Measurements from ENCODE around the gene MARCHF9. TPM values are rescaled to one million over a fixed set of nuclear protein-coding genes. Genes with fewer than 3 reads are reported as not detected.

Gene MARCHF9
- total RNA-seq, 1 donor from 2014 or later = 19.2 TPM

DNA sequence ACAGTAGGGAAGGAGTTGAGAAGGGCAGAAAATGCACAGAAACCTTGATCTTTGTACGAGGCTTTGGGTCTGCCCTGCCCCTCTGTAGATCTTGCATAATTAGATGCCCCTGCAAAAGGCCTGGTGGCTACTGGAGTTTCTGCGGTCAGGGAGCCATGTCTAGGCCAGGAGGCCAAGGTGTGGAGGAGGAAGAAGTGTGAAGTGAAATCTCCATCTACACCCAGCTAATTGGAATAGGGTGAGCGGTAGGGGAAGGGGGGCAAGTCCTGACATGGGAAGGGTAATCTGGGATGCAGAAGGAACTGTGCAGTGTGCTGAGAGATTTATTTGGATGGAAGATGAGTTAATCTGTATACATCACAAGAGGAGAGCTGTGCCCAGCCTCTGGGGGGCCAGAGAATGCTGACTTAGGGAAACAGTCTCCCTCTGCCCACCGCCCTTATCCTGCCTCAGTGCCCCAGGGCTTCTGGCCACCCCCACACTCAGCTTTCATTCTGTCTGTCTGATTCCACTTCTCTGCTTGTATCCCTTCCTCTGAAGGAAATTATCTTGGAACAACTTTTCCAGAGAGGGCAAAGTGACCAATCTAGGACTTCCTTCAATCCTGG is 6.6 kb downstream of the MARCHF9 start:
- Mint-ChIP-seq H3K27ac (ENCODE audit: unreplicated experiment) (no peak overlapping the region), H3K36me3 (ENCODE audit: unreplicated experiment) (peaks cover 11% of the 10 kb centered on the region), H3K4me3 (ENCODE audit: unreplicated experiment) (no peak overlapping the region), H3K4me1 (ENCODE audit: unreplicated experiment) (peaks cover 21% of the 10 kb centered on the region), H3K9me3 (ENCODE audit: unreplicated experiment) (no peaks in the 10 kb centered on the region), H3K27me3 (ENCODE audit: unreplicated experiment) (peaks cover 31% of the 10 kb centered on the region)
- DNase-seq (ENCODE audit: extremely low spot score, unreplicated experiment) = no peak
- TF ChIP-seq, protein P1, sequence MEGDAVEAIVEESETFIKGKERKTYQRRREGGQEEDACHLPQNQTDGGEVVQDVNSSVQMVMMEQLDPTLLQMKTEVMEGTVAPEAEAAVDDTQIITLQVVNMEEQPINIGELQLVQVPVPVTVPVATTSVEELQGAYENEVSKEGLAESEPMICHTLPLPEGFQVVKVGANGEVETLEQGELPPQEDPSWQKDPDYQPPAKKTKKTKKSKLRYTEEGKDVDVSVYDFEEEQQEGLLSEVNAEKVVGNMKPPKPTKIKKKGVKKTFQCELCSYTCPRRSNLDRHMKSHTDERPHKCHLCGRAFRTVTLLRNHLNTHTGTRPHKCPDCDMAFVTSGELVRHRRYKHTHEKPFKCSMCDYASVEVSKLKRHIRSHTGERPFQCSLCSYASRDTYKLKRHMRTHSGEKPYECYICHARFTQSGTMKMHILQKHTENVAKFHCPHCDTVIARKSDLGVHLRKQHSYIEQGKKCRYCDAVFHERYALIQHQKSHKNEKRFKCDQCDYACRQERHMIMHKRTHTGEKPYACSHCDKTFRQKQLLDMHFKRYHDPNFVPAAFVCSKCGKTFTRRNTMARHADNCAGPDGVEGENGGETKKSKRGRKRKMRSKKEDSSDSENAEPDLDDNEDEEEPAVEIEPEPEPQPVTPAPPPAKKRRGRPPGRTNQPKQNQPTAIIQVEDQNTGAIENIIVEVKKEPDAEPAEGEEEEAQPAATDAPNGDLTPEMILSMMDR (IDR thresholded peaks at IDR 0.05) = no peak

DNA sequence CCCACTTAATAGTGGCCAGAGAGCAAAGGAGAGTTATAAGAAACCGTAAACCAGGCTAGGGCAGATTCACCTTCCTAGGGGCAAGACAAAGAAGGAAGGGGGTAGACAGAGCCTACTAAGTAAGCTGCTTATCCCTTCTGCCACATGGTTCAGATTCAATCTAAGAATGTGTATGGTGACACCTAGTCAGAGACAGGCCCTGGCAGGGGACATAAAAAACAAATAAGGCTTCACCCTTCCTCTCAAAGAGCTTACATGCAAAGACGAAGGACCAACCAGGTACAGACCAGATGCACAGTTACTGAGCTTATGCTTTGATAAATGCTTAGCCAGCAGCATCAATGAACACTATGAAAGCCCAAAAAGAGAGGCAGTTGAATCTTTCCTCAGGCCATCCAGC is 7.6 kb downstream of the MARCHF9 start:
- no peak for DNase-seq (ENCODE audit: extremely low spot score, unreplicated experiment)
- TF ChIP-seq, protein P1 (IDR thresholded peaks at IDR 0.05) = no peak
- H3K4me1 Mint-ChIP-seq (ENCODE audit: unreplicated experiment) = peaks cover 21% of the 10 kb centered on the region
- H3K4me3 Mint-ChIP-seq (ENCODE audit: unreplicated experiment) = no peak overlapping the region
- peaks cover 33% of the 10 kb centered on the region for H3K27me3 Mint-ChIP-seq (ENCODE audit: unreplicated experiment)
- peaks cover 11% of the 10 kb centered on the region for H3K36me3 Mint-ChIP-seq (ENCODE audit: unreplicated experiment)
- no peak overlapping the region for H3K27ac Mint-ChIP-seq (ENCODE audit: unreplicated experiment)
- no peaks in the 10 kb centered on the region for H3K9me3 Mint-ChIP-seq (ENCODE audit: unreplicated experiment)

DNA sequence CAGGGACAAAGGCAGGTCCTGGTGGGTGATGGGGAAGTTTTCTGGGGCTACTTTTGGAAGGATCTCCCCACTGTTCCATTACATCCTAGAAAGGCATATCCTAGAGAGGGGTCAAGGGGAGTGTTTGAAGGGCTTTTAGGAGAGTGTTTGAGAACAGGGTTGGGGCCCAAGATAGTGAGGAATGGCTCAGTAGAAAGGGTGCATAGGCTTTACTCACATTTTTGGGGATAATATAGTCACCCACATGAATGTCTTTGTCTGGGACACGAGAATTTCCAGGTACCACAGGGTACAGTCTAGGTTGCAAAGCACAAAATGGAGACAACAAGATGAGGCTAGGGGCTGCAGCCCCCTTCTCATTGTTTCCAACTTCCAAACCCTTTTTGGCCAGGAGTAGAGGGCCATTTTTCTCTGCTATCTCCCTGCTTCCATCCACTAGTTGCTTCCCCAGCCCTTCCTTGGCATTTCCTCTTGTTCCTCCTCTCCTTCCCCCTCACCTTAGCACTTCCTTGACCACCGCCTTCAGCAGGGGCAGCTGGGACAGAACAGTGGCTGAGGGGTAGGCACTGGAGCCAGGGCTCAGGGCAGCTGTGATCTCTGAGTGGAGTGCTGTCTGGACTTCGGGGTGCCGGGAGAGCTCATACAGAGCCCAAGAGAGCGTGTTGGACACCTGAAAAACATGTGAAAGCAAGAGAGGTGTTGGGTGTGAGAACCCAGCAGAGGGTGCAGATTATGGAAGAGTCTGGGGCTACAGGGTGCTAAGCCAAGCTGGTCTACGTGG is 9.2 kb downstream of the MARCHF9 start:
- H3K9me3 Mint-ChIP-seq (ENCODE audit: unreplicated experiment) = no peaks in the 10 kb centered on the region
- TF ChIP-seq, protein P1 (IDR thresholded peaks at IDR 0.05) = no peak
- H3K4me3 Mint-ChIP-seq (ENCODE audit: unreplicated experiment) = peak overlapping the region; percentile 28
- peaks cover 33% of the 10 kb centered on the region for H3K27me3 Mint-ChIP-seq (ENCODE audit: unreplicated experiment)
- no peak for DNase-seq (ENCODE audit: extremely low spot score, unreplicated experiment)
- H3K4me1 Mint-ChIP-seq (ENCODE audit: unreplicated experiment) = peaks cover 21% of the 10 kb centered on the region
- peaks cover 9% of the 10 kb centered on the region for H3K36me3 Mint-ChIP-seq (ENCODE audit: unreplicated experiment)
- H3K27ac Mint-ChIP-seq (ENCODE audit: unreplicated experiment) = no peak overlapping the region

DNA sequence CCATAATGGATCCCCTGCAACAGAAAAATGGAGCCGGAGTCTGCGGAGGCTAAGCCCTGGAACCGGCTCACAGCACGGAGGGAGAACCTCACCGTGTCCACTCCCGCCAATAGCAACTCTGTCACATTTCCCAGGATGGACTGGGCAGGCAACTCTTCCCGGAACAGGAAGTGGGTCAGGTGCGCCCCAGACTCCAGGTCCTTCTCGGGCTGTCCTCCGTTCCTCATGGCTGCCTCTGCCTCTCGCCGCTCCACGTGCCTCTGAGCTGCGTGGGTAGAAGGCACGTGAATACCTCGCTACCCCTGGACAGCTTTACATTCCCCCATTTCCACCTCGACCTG is 9.7 kb downstream of the MARCHF9 start:
- Mint-ChIP-seq H3K4me3 (ENCODE audit: unreplicated experiment) (peak overlapping the region; percentile 28), H3K27me3 (ENCODE audit: unreplicated experiment) (peaks cover 33% of the 10 kb centered on the region), H3K36me3 (ENCODE audit: unreplicated experiment) (peaks cover 6% of the 10 kb centered on the region), H3K4me1 (ENCODE audit: unreplicated experiment) (peaks cover 21% of the 10 kb centered on the region), H3K27ac (ENCODE audit: unreplicated experiment) (no peak overlapping the region), H3K9me3 (ENCODE audit: unreplicated experiment) (no peaks in the 10 kb centered on the region)
- DNase-seq (ENCODE audit: extremely low spot score, unreplicated experiment) = no peak
- TF ChIP-seq, protein P1 (IDR thresholded peaks at IDR 0.05) = no peak

DNA sequence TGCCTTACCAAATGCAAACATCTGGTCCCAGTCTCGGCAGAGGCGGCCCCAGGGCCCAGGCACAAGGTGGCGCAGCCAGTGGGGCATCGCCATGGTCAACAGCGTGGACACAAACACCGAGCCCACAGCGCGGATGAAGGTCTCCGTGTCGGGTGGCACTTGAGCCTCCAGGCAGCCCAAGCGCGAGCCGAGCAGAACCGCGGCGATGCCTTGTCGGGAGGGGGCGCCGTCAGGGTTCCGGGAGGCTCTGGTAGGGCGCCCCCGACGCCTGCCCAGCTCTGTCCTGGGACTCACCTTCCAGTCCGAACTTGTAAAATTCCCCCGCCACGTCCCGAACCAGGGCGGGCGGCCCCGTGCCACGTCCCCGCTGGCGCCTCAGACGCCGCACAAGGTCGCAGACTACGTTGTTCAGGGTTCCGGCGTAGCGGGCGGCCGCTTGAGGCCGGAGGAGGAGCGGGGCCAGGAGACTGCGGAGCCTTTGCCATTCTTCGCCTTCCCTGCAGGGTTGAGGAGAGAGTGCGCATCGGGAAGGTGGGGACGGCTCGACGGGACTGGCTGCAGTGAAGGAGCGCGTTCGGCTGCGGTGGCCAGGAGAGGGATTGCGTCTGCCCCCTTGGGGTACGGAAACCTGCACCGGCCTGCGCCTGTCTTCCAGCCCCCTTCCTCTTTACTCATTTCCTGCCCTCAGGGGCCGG is 10.2 kb downstream of the MARCHF9 start:
- TF ChIP-seq, protein P1 (IDR thresholded peaks at IDR 0.05) = peak; percentile 50
- peak overlapping the region; percentile 67 for H3K4me3 Mint-ChIP-seq (ENCODE audit: unreplicated experiment)
- peaks cover 6% of the 10 kb centered on the region for H3K36me3 Mint-ChIP-seq (ENCODE audit: unreplicated experiment)

More for the DNA sequence above, 10.2 kb downstream of the MARCHF9 start:
- H3K27ac Mint-ChIP-seq (ENCODE audit: unreplicated experiment) = no peak overlapping the region
- H3K9me3 Mint-ChIP-seq (ENCODE audit: unreplicated experiment) = no peaks in the 10 kb centered on the region
- H3K27me3 Mint-ChIP-seq (ENCODE audit: unreplicated experiment) = peaks cover 33% of the 10 kb centered on the region
- DNase-seq (ENCODE audit: extremely low spot score, unreplicated experiment) = no peak
- peaks cover 21% of the 10 kb centered on the region for H3K4me1 Mint-ChIP-seq (ENCODE audit: unreplicated experiment)
